ENCODE measurements around the gene PIGQ.

Gene PIGQ

GRCh38 chr16:582218-582613 is 12.4 kb downstream of the PIGQ start:
- Histone ChIP-seq H3K9me3 (ENCODE audit: severe bottlenecking) (no peaks in the 10 kb centered on the region), H3K27me3 (ENCODE audit: insufficient read depth, low read depth, severe bottlenecking) (no peaks in the 10 kb centered on the region), H3K4me3 (ENCODE audit: low read depth, low read length) (no peak overlapping the region), H3K36me3 (peaks cover 3% of the 10 kb centered on the region), H3K27ac (no peak overlapping the region)
- TF ChIP-seq CTCF (IDR thresholded peaks at IDR 0.05; ENCODE audit: low read depth, low read length), result no peak
- no peak for DNase-seq

- no peak for DNase-seq
- Histone ChIP-seq H3K4me3 (ENCODE audit: low read depth, low read length) (no peak overlapping the region), H3K27me3 (ENCODE audit: insufficient read depth, low read depth, severe bottlenecking) (no peaks in the 10 kb centered on the region), H3K9me3 (ENCODE audit: severe bottlenecking) (no peaks in the 10 kb centered on the region), H3K36me3 (peaks cover 3% of the 10 kb centered on the region), H3K27ac (no peak overlapping the region)
- no peak for TF ChIP-seq CTCF (IDR thresholded peaks at IDR 0.05; ENCODE audit: low read depth, low read length)
Measured at GRCh38 chr16:582614-583331, 13.0 kb downstream of the PIGQ start.

GRCh38 chr16:583470-583814 is 13.7 kb downstream of the PIGQ start:
- no peak for TF ChIP-seq CTCF (IDR thresholded peaks at IDR 0.05; ENCODE audit: low read depth, low read length)
- H3K27ac ChIP-seq, result no peak overlapping the region
- no peaks in the 10 kb centered on the region for H3K9me3 ChIP-seq (ENCODE audit: severe bottlenecking)
- peaks cover 6% of the 10 kb centered on the region for H3K36me3 ChIP-seq
- H3K27me3 ChIP-seq (ENCODE audit: insufficient read depth, low read depth, severe bottlenecking), result no peaks in the 10 kb centered on the region
- no peak overlapping the region for H3K4me3 ChIP-seq (ENCODE audit: low read depth, low read length)
- no peak for DNase-seq

- Histone ChIP-seq H3K4me3 (ENCODE audit: low read depth, low read length) (no peak overlapping the region), H3K27me3 (ENCODE audit: insufficient read depth, low read depth, severe bottlenecking) (no peaks in the 10 kb centered on the region), H3K36me3 (peaks cover 9% of the 10 kb centered on the region), H3K9me3 (ENCODE audit: severe bottlenecking) (no peaks in the 10 kb centered on the region), H3K27ac (no peak overlapping the region)
- no peak for TF ChIP-seq CTCF (IDR thresholded peaks at IDR 0.05; ENCODE audit: low read depth, low read length)
- DNase-seq, result no peak
Measured at GRCh38 chr16:583815-584591, 14.2 kb downstream of the PIGQ start.

- no peak overlapping the region for H3K27ac ChIP-seq
- H3K36me3 ChIP-seq, result peaks cover 9% of the 10 kb centered on the region
- H3K9me3 ChIP-seq (ENCODE audit: severe bottlenecking), result no peaks in the 10 kb centered on the region
- no peaks in the 10 kb centered on the region for H3K27me3 ChIP-seq (ENCODE audit: insufficient read depth, low read depth, severe bottlenecking)
- no peak for DNase-seq
- TF ChIP-seq CTCF (IDR thresholded peaks at IDR 0.05; ENCODE audit: low read depth, low read length), result peak; percentile 24; the same call in 1 of the 2 replicates
- H3K4me3 ChIP-seq (ENCODE audit: low read depth, low read length), result no peak overlapping the region
Measured at GRCh38 chr16:585351-585750, 15.6 kb downstream of the PIGQ start.
